ENCODE results near the gene SKIC2.

GRCh38 chr6:31970604-31971271, 11.8 kb downstream of the SKIC2 start:
- TF ChIP-seq EZH2phosphoT487 (IDR thresholded peaks at IDR 0.05; ENCODE audit: insufficient read depth, low read depth) (no peak), EZH2 (IDR thresholded peaks at IDR 0.05; ENCODE audit: insufficient read depth, poor library complexity, severe bottlenecking) (no peak)

Data from GM23248 (cell line).